HCT116 (cell line): Measurements from ENCODE around the gene CHRNA4. TPM values are rescaled to one million over a fixed set of nuclear protein-coding genes. Genes with fewer than 3 reads are reported as not detected.
"Not testable (repeated sequence)": the region's sequence is repeated elsewhere in the genome, so short reads cannot be mapped to it uniquely, and the experiment has no call there.

Source experiments
- ATAC-seq: fragments of 200-7000 bp; cut with Tn5 transposase; 2 replicates; pipeline ENCODE4 v1.9.1; 2020; ENCODE audit warnings: mild to moderate bottlenecking, moderate library complexity
- BruUV-seq: library from RNA; stranded (reverse); fragments of 400-500 nt; replicated peaks from 2 replicates; lab custom pipeline; 2021; lab: Mats Ljungman, UMichigan
- CTCF ChIA-PET: fragments of 300-600 bp; sonication (Branson Sonifier 250); formaldehyde crosslinking; loops from one replicate; lab custom pipeline; 2021; ENCODE audit warnings: antibody characterized with exemption; lab: Charles Lee
- POLR2A ChIA-PET: fragments of 300-600, 350-600 bp; sonication (Branson Sonifier 250); formaldehyde crosslinking; loops from one replicate; lab custom pipeline; 2021; ENCODE audit warnings: antibody characterized with exemption; lab: Charles Lee
- RAD21 ChIA-PET, 2 experiments: fragments of 300-600 bp; sonication (Branson Sonifier 250); formaldehyde crosslinking; loops; one replicate each; lab custom pipeline; 2023; ENCODE audit warnings: low total read pairs in 2 of 2; ENCODE audit not compliant: uncharacterized antibody in 2 of 2, unreplicated experiment in 2 of 2, low non-redundant PET in 1 of 2; lab: Charles Lee
- DNase-seq: peaks from one replicate; pipeline ENCODE4 v3.0.0-alpha.2; 2010; ENCODE audit warnings: low read depth, low spot score
- H2AFZ ChIP-seq: fragments of 200-600 bp; shearing (Covaris generic), sonication (generic); 2 replicates; pipeline ENCODE4 v1.6.1; 2017; ENCODE audit warnings: low read depth, mixed run types, mixed read lengths, antibody characterized with exemption, low read length; ENCODE audit not compliant: poor library complexity, severe bottlenecking
- H3K27ac ChIP-seq: 2 replicates; pipeline ENCODE4 v1.5.1; 2012; ENCODE audit warnings: low read depth, low read length
- H3K27me3 ChIP-seq: fragments of 200-600 bp; sonication (generic); 2 replicates; pipeline ENCODE4 v1.6.1; 2016; ENCODE audit warnings: mixed run types, low read length, mixed read lengths; ENCODE audit not compliant: insufficient read depth
- H3K36me3 ChIP-seq, 2 experiments: fragments of 200-500 bp in 1 of 2; fragments of 200-600 bp in 1 of 2; sonication (Bioruptor generic) in 1 of 2; sonication (generic) in 1 of 2; 2 replicates each; pipeline versions ENCODE4 v1.5.1 to v1.6.1; 2014 to 2016; ENCODE audit warnings: low read length in 2 of 2, inconsistent platforms in 1 of 2, mixed read lengths in 1 of 2, mixed run types in 1 of 2; ENCODE audit not compliant: insufficient read depth in 2 of 2, control insufficient read depth in 1 of 2
- H3K4me1 ChIP-seq, 2 experiments: fragments of 200-600 bp in 1 of 2; sonication (generic) in 1 of 2; 2 replicates each; pipeline versions ENCODE4 v1.5.1 to v1.6.1; 2012 to 2017; ENCODE audit warnings: low read length in 2 of 2, inconsistent platforms in 1 of 2, mild to moderate bottlenecking in 1 of 2, mixed read lengths in 1 of 2, mixed run types in 1 of 2, moderate library complexity in 1 of 2; ENCODE audit not compliant: insufficient read depth in 2 of 2, control insufficient read depth in 1 of 2
- H3K4me2 ChIP-seq: fragments of 200-600 bp; sonication (generic); 2 replicates; pipeline ENCODE4 v1.6.1; 2017; ENCODE audit warnings: mixed run types, low read length, mixed read lengths
- H3K4me3 ChIP-seq, 2 experiments: fragments of 200-600 bp in 1 of 2; sonication (generic) in 1 of 2; replicated peaks in 1 of 2; 2 replicates each; pipeline ENCODE4 v1.5.1; 2011 to 2016; ENCODE audit warnings: low read length in 2 of 2, control low read depth in 1 of 2, low read depth in 1 of 2, mild to moderate bottlenecking in 1 of 2, mixed read lengths in 1 of 2, mixed run types in 1 of 2
- H3K79me2 ChIP-seq: fragments of 200-600 bp; sonication (generic); 2 replicates; pipeline ENCODE4 v1.6.1; 2017; ENCODE audit warnings: mild to moderate bottlenecking, mixed run types, low read length, moderate library complexity, mixed read lengths; ENCODE audit not compliant: insufficient read depth
- H3K9ac ChIP-seq: fragments of 200-600 bp; sonication (generic); 2 replicates; pipeline ENCODE4 v1.6.1; 2016; ENCODE audit warnings: low read length, mixed read lengths
- H3K9me2 ChIP-seq: fragments of 200-600 bp; sonication (generic), shearing (Covaris generic); 2 replicates; pipeline ENCODE4 v1.6.1; 2017; ENCODE audit warnings: mixed run types, mild to moderate bottlenecking, moderate library complexity; ENCODE audit not compliant: insufficient read depth
- H3K9me3 ChIP-seq, 2 experiments: fragments of 200-500 bp in 1 of 2; fragments of 200-600 bp in 1 of 2; sonication (Bioruptor generic) in 1 of 2; sonication (generic) in 1 of 2; 2 replicates each; pipeline ENCODE4 v1.6.1; 2014 to 2017; ENCODE audit warnings: low read length in 2 of 2, mixed read lengths in 2 of 2, inconsistent platforms in 1 of 2, low read depth in 1 of 2, mild to moderate bottlenecking in 1 of 2, mixed run types in 1 of 2, moderate library complexity in 1 of 2; ENCODE audit not compliant: control insufficient read depth in 1 of 2, insufficient read depth in 1 of 2
- H4K20me1 ChIP-seq: fragments of 200-600 bp; sonication (generic), shearing (Covaris generic); 2 replicates; pipeline ENCODE4 v1.6.1; 2017; ENCODE audit warnings: mixed run types, mild to moderate bottlenecking, moderate library complexity; ENCODE audit not compliant: insufficient read depth
- CEBPB ChIP-seq: IDR thresholded peaks from 2 replicates; pipeline ENCODE4 v1.6.1; 2012; ENCODE audit warnings: low read depth
- POLR2AphosphoS5 ChIP-seq: IDR thresholded peaks from 2 replicates; pipeline ENCODE4 v1.6.1; 2011; ENCODE audit warnings: mild to moderate bottlenecking, low read depth, low read length, moderate library complexity
- intact Hi-C: fragments of 100-400 bp; cut with micrococcal nuclease; formaldehyde crosslinking; loops from 2 replicates; pipeline ENCODE4 v1.10.0; 2022
- total RNA-seq: library from RNA; stranded (reverse); gene quantifications from one replicate; pipeline ENCODE4 v1.2.1, GENCODE V29; 2021; ENCODE audit not compliant: unreplicated experiment

The CHRNA4 gene
- total RNA-seq, 1 experiment from 2014 or later: not detected

GRCh38 chr20:63380346-63380870 lies 19.3 kb upstream of the CHRNA4 start:
- BruUV-seq: no TSS peak
- no peak for ATAC-seq
- Histone ChIP-seq H2AFZ (no peak overlapping the region), H3K4me3 (no peak overlapping the region), H3K79me2 (no peaks in the 10 kb centered on the region), H3K27ac (no peak overlapping the region), H3K9me2 (no peaks in the 10 kb centered on the region), H3K36me3 (no peaks in the 10 kb centered on the region), H3K9me3 (peaks cover 0 to 2% of the 10 kb centered on the region in 2 experiments; a peak in 1 of 4 replicates), H3K4me2 (no peak overlapping the region), H3K9ac (no peak overlapping the region), H3K4me1 (no peaks in the 10 kb centered on the region), H3K27me3 (no peaks in the 10 kb centered on the region), H4K20me1 (no peaks in the 10 kb centered on the region)
- intact Hi-C loops: no loop called here
- ChIA-PET POLR2A (no interaction called here), RAD21 (no interaction called here), CTCF (interaction anchor here (0.6 to 3.7 kb wide), 3 partner anchors 71 to 751 kb away, joined by 3 to 55 read pairs (median 28); no protein-coding TSS in a partner anchor)
- no peak for DNase-seq
- no peak for TF ChIP-seq CEBPB

GRCh38 chr20:63379872-63380271 lies 18.7 kb upstream of the CHRNA4 start:
- POLR2A ChIA-PET, BruUV-seq, H3K36me3 ChIP-seq, H3K4me1 ChIP-seq, RAD21 ChIA-PET, H3K4me2 ChIP-seq, H3K79me2 ChIP-seq, H3K4me3 ChIP-seq, H3K9me2 ChIP-seq, H3K27ac ChIP-seq, H3K27me3 ChIP-seq, H2AFZ ChIP-seq, H3K9me3 ChIP-seq, intact Hi-C loops, H3K9ac ChIP-seq, H4K20me1 ChIP-seq: not testable (repeated sequence)
- DNase-seq (peak; percentile 2), ATAC-seq (peak; percentile 62)
- TF ChIP-seq POLR2AphosphoS5: 0 out of 2 replicates have a peak, but pooled peaks have one; percentile 23
- CTCF ChIA-PET: interaction anchor here (3.5 to 3.7 kb wide), 2 partner anchors 70 to 156 kb away, joined by 28 to 55 read pairs; no protein-coding TSS in a partner anchor
